Ovary (tissue), 9 donors: ENCODE results near the gene GGA1. TPM values are rescaled to one million over a fixed set of nuclear protein-coding genes. Genes with fewer than 3 reads are reported as not detected.

Experiments used
- DNase-seq, 5 donors: peaks; one replicate each; pipeline ENCODE4 v3.0.0-alpha.2; 2019 to 2020
- H3K27ac ChIP-seq, 2 donors: fragments of 200-600 bp; one replicate each; pipeline versions ENCODE4 v1.5.1 to v1.8.0; 2019 to 2022
- H3K27me3 ChIP-seq: fragments of 200-600 bp; one replicate; pipeline ENCODE4 v1.8.0; 2022
- H3K36me3 ChIP-seq: fragments of 200-600 bp; sonication (generic); one replicate; pipeline ENCODE4 v1.5.1; 2019
- H3K4me1 ChIP-seq: one replicate; pipeline ENCODE4 v1.8.1; 2013; ENCODE audit warnings: mild to moderate bottlenecking, moderate library complexity; ENCODE audit not compliant: insufficient read depth
- H3K4me3 ChIP-seq: fragments of 200-600 bp; sonication (generic); one replicate; pipeline ENCODE4 v1.5.1; 2017
- H3K9me3 ChIP-seq, 2 donors: fragments of 200-600 bp in 1 of 2; sonication (generic) in 1 of 2; one replicate each; pipeline versions ENCODE4 v1.5.1 to v1.8.1; 2013 to 2019; ENCODE audit warnings: mild to moderate bottlenecking in 1 of 2, moderate library complexity in 1 of 2
- CTCF ChIP-seq, 3 donors: fragments of 450-650 bp in 2 of 3; fragments of 200-600 bp in 1 of 3; IDR thresholded peaks; one replicate each; pipeline versions ENCODE4 v1.5.1 to v1.8.0; 2016 to 2022; ENCODE audit warnings: antibody characterized with exemption in 3 of 3, mild to moderate bottlenecking in 1 of 3
- EP300 ChIP-seq: sonication (generic); formaldehyde crosslinking; IDR thresholded peaks from one replicate; pipeline ENCODE4 v1.6.1; 2017; ENCODE audit warnings: antibody characterized with exemption
- POLR2A ChIP-seq: fragments of 450-650 bp; IDR thresholded peaks from one replicate; pipeline ENCODE4 v1.6.1; 2017; ENCODE audit warnings: antibody characterized with exemption, mild to moderate bottlenecking, moderate library complexity
- whole genome bisulfite sequencing, 3 donors: extraction: QIAGEN DNeasy Blood & Tissue Kit in 1 of 3; methylation state at CpG; one replicate each; pipeline versions ENCODE4 v1.1.5 to v1.1.7; 2013 to 2017; 5-methylcytosine and 5-hydroxymethylcytosine counted together
- intact Hi-C, 4 donors: fragments of 100-400 bp; cut with DNase I; formaldehyde crosslinking; loops; one replicate each; pipeline versions ENCODE4 v1.11.0 to v1.15.1; 2022 to 2023
- polyA plus RNA-seq, 2 donors: library from polyadenylated mRNA; stranded (reverse); fragments of 200-250 nt in 1 of 2; fragments of 350-450 nt in 1 of 2; fragmentation: Illumina TruSeq in 1 of 2; extraction: RNeasy Lipid Tissue Mini Kit (QIAGEN cat#74804) in 1 of 2; gene quantifications; one replicate each; pipeline ENCODE4 v1.2.3, GENCODE V29; 2013 to 2014
- total RNA-seq, 7 donors: library from RNA; depleted of rRNA in 2 of 7; stranded (reverse); fragments of >200 nt in 2 of 7; fragmentation: NEBNext Ultra II Directional in 3 of 7; extraction: Animal tissue kit (Norgen Biotek cat#: 25700) in 3 of 7; gene quantifications; one replicate each; pipeline versions ENCODE4 v1.1.0 to v1.2.4, GENCODE V29; 2016 to 2023
- donor health status: DM: no; HTN: no; CAD: no; lungs with moderate emphysema.
- donor health status: DM: no; HTN: no; CAD: no.
- donor health status: Bipolar disorder and iron deficiency.
- donor health status: DM: yes; HTN: yes; CAD: no.
- donor health status: DM: no; HTN: no; CAD: no.
- donor health status: DM: yes; HTN: yes; CAD: no.

The GGA1 gene
- total and polyA plus RNA-seq, 9 donors = 24.1 to 64.7 (median 46.6) TPM

GRCh38 chr22:37676736-37677492 is 68.3 kb downstream of the GGA1 start:
- peak overlapping the region; percentile 47 to 94 for H3K27ac ChIP-seq
- peaks cover 8% of the 10 kb centered on the region for H3K4me1 ChIP-seq
- peak; percentile 93 to 95 (median 94) for DNase-seq
- no peaks in the 10 kb centered on the region for H3K27me3 ChIP-seq
- H3K4me3 ChIP-seq = peak overlapping the region; percentile 58
- WGBS, 3 donors = 0 to 1% (median 1%) methylated on average over 39 to 42 of the region's 42 CpGs
- intact Hi-C loops = loop anchor here in 2 of 4 donors (5.0 to 10.0 kb wide), 3 partner anchors 35 to 70 kb away; no protein-coding TSS in a partner anchor
- H3K9me3 ChIP-seq = no peaks in the 10 kb centered on the region
- TF ChIP-seq CTCF (IDR thresholded peaks at IDR 0.05) = no peak
- no peak for TF ChIP-seq POLR2A
- TF ChIP-seq EP300 = no peak
- H3K36me3 ChIP-seq = no peaks in the 10 kb centered on the region

- intact Hi-C loops = loop anchor here in 2 of 4 donors (5.0 to 10.0 kb wide), 3 partner anchors 35 to 70 kb away; no protein-coding TSS in a partner anchor
- TF ChIP-seq POLR2A (no peak), CTCF (IDR thresholded peaks at IDR 0.05) (no peak), EP300 (no peak)
- Histone ChIP-seq H3K4me3 (peak overlapping the region; percentile 58), H3K27ac (peak overlapping the region in 1 of 2 donors; percentile 94), H3K27me3 (no peaks in the 10 kb centered on the region), H3K36me3 (no peaks in the 10 kb centered on the region), H3K9me3 (no peaks in the 10 kb centered on the region), H3K4me1 (peaks cover 8% of the 10 kb centered on the region)
- no peak for DNase-seq
- 35 to 39% (median 36%) methylated on average over 15 of the region's 15 CpGs for WGBS, 3 donors
Measured at GRCh38 chr22:37677493-37677974, 68.9 kb downstream of the GGA1 start.

DNA sequence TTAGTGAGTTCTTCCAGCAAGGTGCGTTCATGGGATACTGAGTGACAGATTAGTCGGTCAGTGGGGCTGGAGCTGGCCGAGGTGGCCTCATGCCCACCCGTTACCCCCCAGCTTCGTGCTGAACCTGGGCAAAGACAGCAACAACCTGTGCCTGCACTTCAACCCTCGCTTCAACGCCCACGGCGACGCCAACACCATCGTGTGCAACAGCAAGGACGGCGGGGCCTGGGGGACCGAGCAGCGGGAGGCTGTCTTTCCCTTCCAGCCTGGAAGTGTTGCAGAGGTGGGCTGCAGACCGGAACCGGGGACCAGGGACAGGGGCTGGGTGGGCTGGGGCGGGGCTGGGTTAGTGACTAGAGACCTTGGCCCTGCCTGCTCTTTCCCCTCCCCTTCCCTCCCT is 69.7 kb downstream of the GGA1 start:
- H3K4me3 ChIP-seq = no peak overlapping the region
- H3K27me3 ChIP-seq = no peaks in the 10 kb centered on the region
- H3K4me1 ChIP-seq = peaks cover 8% of the 10 kb centered on the region
- 38 to 49% (median 46%) methylated on average over 18 of the region's 18 CpGs for WGBS, 3 donors
- H3K36me3 ChIP-seq = no peaks in the 10 kb centered on the region
- TF ChIP-seq CTCF (IDR thresholded peaks at IDR 0.05) = no peak
- no peak for TF ChIP-seq EP300
- no peak for TF ChIP-seq POLR2A
- peak in 1 of 5 donors; percentile 22 for DNase-seq
- H3K9me3 ChIP-seq = no peaks in the 10 kb centered on the region
- intact Hi-C loops = loop anchor here in 2 of 4 donors (5.0 to 10.0 kb wide), 3 partner anchors 36 to 69 kb away; no protein-coding TSS in a partner anchor
- H3K27ac ChIP-seq = no peak overlapping the region

DNA sequence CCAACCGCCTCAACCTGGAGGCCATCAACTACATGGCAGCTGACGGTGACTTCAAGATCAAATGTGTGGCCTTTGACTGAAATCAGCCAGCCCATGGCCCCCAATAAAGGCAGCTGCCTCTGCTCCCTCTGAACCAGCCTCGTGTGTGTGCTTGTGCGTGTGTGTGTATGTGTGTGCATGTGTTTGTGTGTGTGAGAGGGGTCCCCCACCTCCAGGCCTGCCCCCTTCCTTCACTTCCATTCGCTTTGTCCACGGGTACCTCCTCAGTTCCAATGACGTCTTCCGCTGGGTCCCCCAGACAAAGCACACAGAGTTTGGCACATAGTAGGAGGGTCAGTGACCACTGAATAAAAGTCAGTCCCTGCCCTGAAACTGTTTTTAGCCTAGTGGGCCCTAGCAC is 71.0 kb downstream of the GGA1 start:
- Histone ChIP-seq H3K36me3 (no peaks in the 10 kb centered on the region), H3K27me3 (no peaks in the 10 kb centered on the region), H3K27ac (no peak overlapping the region), H3K4me1 (no peaks in the 10 kb centered on the region), H3K9me3 (no peaks in the 10 kb centered on the region), H3K4me3 (no peak overlapping the region)
- no peak for DNase-seq
- 64 to 66% (median 65%) methylated on average over 8 of the region's 8 CpGs for WGBS, 3 donors
- intact Hi-C loops = loop anchor here (5.0 to 10.0 kb wide), 4 partner anchors 37 to 95 kb away; no protein-coding TSS in a partner anchor
- TF ChIP-seq CTCF (IDR thresholded peaks at IDR 0.05) = no peak
- TF ChIP-seq EP300 = no peak
- no peak for TF ChIP-seq POLR2A
